DOHH2 (cell line): Measurements from ENCODE around the gene KRT28.

Experiments
- H3F3A ChIP-seq: fragments of 200-600 bp; sonication (generic), shearing (Covaris generic); 2 replicates; pipeline ENCODE4 v1.6.0; 2016; ENCODE audit warnings: antibody characterized with exemption, mild to moderate bottlenecking; ENCODE audit not compliant: control insufficient read depth, insufficient read depth
- H3K27ac ChIP-seq: fragments of 200-600 bp; sonication (generic); 2 replicates; pipeline ENCODE4 v1.5.1; 2014; ENCODE audit warnings: low read depth, mild to moderate bottlenecking, low read length, moderate library complexity
- H3K27me3 ChIP-seq: fragments of 200-600 bp; sonication (generic); 2 replicates; pipeline ENCODE4 v1.6.1; 2014; ENCODE audit warnings: mild to moderate bottlenecking, low read length, mixed read lengths; ENCODE audit not compliant: control insufficient read depth
- H3K36me3 ChIP-seq: fragments of 200-600 bp; sonication (generic); 2 replicates; pipeline ENCODE4 v1.6.1; 2014; ENCODE audit warnings: mild to moderate bottlenecking, low read length, moderate library complexity, mixed read lengths; ENCODE audit not compliant: control insufficient read depth
- H3K4me1 ChIP-seq: fragments of 200-600 bp; sonication (generic); 2 replicates; pipeline ENCODE4 v1.6.1; 2014; ENCODE audit warnings: mild to moderate bottlenecking, low read length, mixed read lengths; ENCODE audit not compliant: control insufficient read depth
- H3K4me2 ChIP-seq: fragments of 200-600 bp; sonication (generic); 2 replicates; pipeline ENCODE4 v1.6.0; 2014; ENCODE audit warnings: mild to moderate bottlenecking, low read length, moderate library complexity
- H3K4me3 ChIP-seq: fragments of 200-600 bp; sonication (generic); 2 replicates; pipeline ENCODE4 v1.5.1; 2014; ENCODE audit warnings: mild to moderate bottlenecking, low read length, mixed read lengths
- H3K79me2 ChIP-seq: fragments of 200-600 bp; sonication (generic); 2 replicates; pipeline ENCODE4 v1.6.1; 2014; ENCODE audit warnings: mild to moderate bottlenecking, low read length, mixed read lengths; ENCODE audit not compliant: control insufficient read depth
- H3K9me2 ChIP-seq: fragments of 200-600 bp; sonication (generic); replicated peaks from 2 replicates; pipeline ENCODE4 v1.6.1; 2014; ENCODE audit warnings: mild to moderate bottlenecking, low read length, mixed read lengths; ENCODE audit not compliant: control insufficient read depth
- H3K9me3 ChIP-seq: fragments of 200-600 bp; sonication (generic); 2 replicates; pipeline ENCODE4 v1.6.1; 2014; ENCODE audit warnings: antibody characterized with exemption, low read length, mixed read lengths; ENCODE audit not compliant: control insufficient read depth, insufficient read depth
- H4K20me1 ChIP-seq: fragments of 200-600 bp; sonication (generic); 2 replicates; pipeline ENCODE4 v1.6.0; 2014; ENCODE audit warnings: low read depth, mild to moderate bottlenecking, antibody characterized with exemption, low read length, moderate library complexity; ENCODE audit not compliant: control insufficient read depth, insufficient read depth
- CTCF ChIP-seq: fragments of 200-600 bp; sonication (generic); IDR thresholded peaks from one replicate; pipeline ENCODE4 v1.5.1; 2014; ENCODE audit warnings: antibody characterized with exemption, mild to moderate bottlenecking, low read depth, low read length; ENCODE audit not compliant: poor library complexity, severe bottlenecking
- EZH2phosphoT487 ChIP-seq: fragments of 200-600 bp; sonication (generic); IDR thresholded peaks from 2 replicates; pipeline ENCODE4 v1.6.1; 2017; ENCODE audit warnings: borderline replicate concordance, mild to moderate bottlenecking, antibody characterized with exemption, low read length, moderate library complexity, mixed read lengths

The KRT28 gene

GRCh38 chr17:40822132-40822812, 22.5 kb upstream of the KRT28 start, which contains the start of gene KRT10:
TSS of gene KRT10 (minus strand) at chr17:40822614. CDS start at chr17:40822585, 29 bp downstream.
- no peaks in the 10 kb centered on the region for H3K9me2 ChIP-seq
- TF ChIP-seq EZH2phosphoT487 (no peak), CTCF (no peak)
- peaks cover 17% of the 10 kb centered on the region for H3K4me1 ChIP-seq
- no peak within 1 kb of the TSS for H3K27ac ChIP-seq
- H3K36me3 ChIP-seq, result peaks cover 22% of the 10 kb centered on the region
- no peaks in the 10 kb centered on the region for H4K20me1 ChIP-seq
- peaks cover 30% of the 10 kb centered on the region for H3K79me2 ChIP-seq
- H3K27me3 ChIP-seq, result no peaks in the 10 kb centered on the region
- H3K9me3 ChIP-seq, result no peaks in the 10 kb centered on the region
- H3F3A ChIP-seq, result peaks cover 25% of the 10 kb centered on the region
- no peak within 1 kb of the TSS for H3K4me3 ChIP-seq
- no peak within 1 kb of the TSS for H3K4me2 ChIP-seq

GRCh38 chr17:40821536-40821935, 21.8 kb upstream of the KRT28 start:
- Histone ChIP-seq H3F3A (peaks cover 29% of the 10 kb centered on the region), H3K9me2 (no peaks in the 10 kb centered on the region), H3K4me2 (no peak overlapping the region), H4K20me1 (no peaks in the 10 kb centered on the region), H3K79me2 (peaks cover 30% of the 10 kb centered on the region), H3K4me1 (peaks cover 17% of the 10 kb centered on the region), H3K27ac (no peak overlapping the region), H3K4me3 (no peak overlapping the region), H3K9me3 (no peaks in the 10 kb centered on the region), H3K27me3 (no peaks in the 10 kb centered on the region), H3K36me3 (peaks cover 29% of the 10 kb centered on the region)
- no peak for TF ChIP-seq EZH2phosphoT487
- TF ChIP-seq CTCF, result no peak

- Histone ChIP-seq H3K27me3 (no peaks in the 10 kb centered on the region), H3K4me3 (peak overlapping the region; percentile 82), H4K20me1 (no peaks in the 10 kb centered on the region), H3K27ac (no peak overlapping the region), H3K4me2 (peak overlapping the region; percentile 65), H3K9me2 (no peaks in the 10 kb centered on the region), H3F3A (peaks cover 31% of the 10 kb centered on the region), H3K9me3 (no peaks in the 10 kb centered on the region), H3K4me1 (peaks cover 17% of the 10 kb centered on the region), H3K79me2 (peaks cover 23% of the 10 kb centered on the region), H3K36me3 (peaks cover 29% of the 10 kb centered on the region)
- TF ChIP-seq CTCF (no peak), EZH2phosphoT487 (no peak)
Measured at GRCh38 chr17:40820228-40820838, 20.6 kb upstream of the KRT28 start.
